GM12891 (cell line): ENCODE data around the gene SIX1.

Experiments used
- PAX5 ChIP-seq: IDR thresholded peaks from 2 replicates; pipeline ENCODE4 v1.6.1; 2011; ENCODE audit warnings: low read length, moderate library complexity, mild to moderate bottlenecking; ENCODE audit not compliant: insufficient read depth, severe bottlenecking
- POLR2A ChIP-seq: IDR thresholded peaks from 2 replicates; pipeline ENCODE4 v1.6.1; 2011; ENCODE audit warnings: low read depth, low read length, control low read depth
- POLR2AphosphoS5 ChIP-seq: IDR thresholded peaks from 2 replicates; pipeline ENCODE4 v1.6.1; 2011; ENCODE audit warnings: low read depth, low read length, control low read depth
- POU2F2 ChIP-seq: IDR thresholded peaks from 2 replicates; pipeline ENCODE4 v1.6.1; 2011; ENCODE audit warnings: low read depth, mild to moderate bottlenecking, control low read depth, low read length, moderate library complexity
- TAF1 ChIP-seq: IDR thresholded peaks from 2 replicates; pipeline ENCODE4 v1.6.1; 2011; ENCODE audit warnings: low read depth, low read length, control low read depth

- no peak for TF ChIP-seq POLR2AphosphoS5
- TF ChIP-seq POLR2A: no peak
- no peak for TF ChIP-seq PAX5
- no peak for TF ChIP-seq TAF1
- no peak for TF ChIP-seq POU2F2
Measured at GRCh38 chr14:60651086-60651795, 2.0 kb upstream of the SIX1 start.
